T-helper 1 cell treated with Interleukin-12 subunit alpha and Interleukin-12 subunit beta and Interleukin-4 antibody, amounts not matched to agents 30 ng/mL and 1 ng/mL, for 36 hours (primary cell): ENCODE results near the gene PPARD. TPM values are rescaled to one million over a fixed set of nuclear protein-coding genes. Genes with fewer than 3 reads are reported as not detected.
"Not testable (repeated sequence)": the region's sequence is repeated elsewhere in the genome, so short reads cannot be mapped to it uniquely, and the experiment has no call there.

Experiments used
- intact Hi-C: fragments of 100-400 bp; cut with micrococcal nuclease; formaldehyde crosslinking; loops from one replicate; pipeline ENCODE4 v1.15.1; 2024
- total RNA-seq: library from RNA; stranded (reverse); gene quantifications from 2 replicates; pipeline ENCODE4 v1.2.3, GENCODE V29; 2022

PPARD gene
- total RNA-seq, 1 donor from 2014 or later: 20.9 TPM

- intact Hi-C loops: no loop called here
Observed at GRCh38 chr6:35432291-35432690, 89.9 kb downstream of the PPARD start.

- intact Hi-C loops: not testable (repeated sequence)
Observed at GRCh38 chr6:35432702-35433101, 90.3 kb downstream of the PPARD start.

GRCh38 chr6:35435074-35435837 lies 92.9 kb downstream of the PPARD start:
- intact Hi-C loops: no loop called here

GRCh38 chr6:35436071-35436857 lies 93.9 kb downstream of the PPARD start:
- intact Hi-C loops: no loop called here

GRCh38 chr6:35438378-35439065 lies 96.2 kb downstream of the PPARD start:
- intact Hi-C loops: not testable (repeated sequence)

GRCh38 chr6:35439308-35439707 lies 97.0 kb downstream of the PPARD start:
- intact Hi-C loops: no loop called here

GRCh38 chr6:35441205-35441604 lies 98.8 kb downstream of the PPARD start:
- intact Hi-C loops: no loop called here

GRCh38 chr6:35441642-35442041 lies 99.3 kb downstream of the PPARD start:
- intact Hi-C loops: no loop called here

- intact Hi-C loops: no loop called here
Observed at GRCh38 chr6:35442693-35443092, 100.3 kb downstream of the PPARD start.

- intact Hi-C loops: no loop called here
Observed at GRCh38 chr6:35443341-35444030, 101.1 kb downstream of the PPARD start.

- intact Hi-C loops: no loop called here
Observed at GRCh38 chr6:35445691-35446090, 103.3 kb downstream of the PPARD start.

GRCh38 chr6:35448191-35448590 lies 105.8 kb downstream of the PPARD start:
- intact Hi-C loops: no loop called here

GRCh38 chr6:35449287-35449881 lies 107.0 kb downstream of the PPARD start:
- intact Hi-C loops: loop anchor here (1.0 kb wide), 4 partner anchors 30 to 152 kb away; partner anchors contain the start of genes DEF6 and PPARD

- intact Hi-C loops: loop anchor here (1.0 kb wide), 3 partner anchors 17 to 192 kb away; partner anchors contain the start of genes RPL10A, TEAD3 and ZNF76
Observed at GRCh38 chr6:35451354-35452182, 109.2 kb downstream of the PPARD start.

GRCh38 chr6:35452183-35453090 lies 110.1 kb downstream of the PPARD start, which contains the start of gene FANCE:
Gene FANCE, plus strand, starts transcription at chr6:35452338. Its CDS starts 208 bp downstream, at chr6:35452546.
- intact Hi-C loops: loop anchor here (1.0 kb wide), 3 partner anchors 16 to 193 kb away; partner anchors contain the start of genes RPL10A, TEAD3 and ZNF76

GRCh38 chr6:35453236-35453635 lies 110.9 kb downstream of the PPARD start:
- intact Hi-C loops: no loop called here

- intact Hi-C loops: no loop called here
Observed at GRCh38 chr6:35454391-35455110, 112.2 kb downstream of the PPARD start.

- intact Hi-C loops: no loop called here
Observed at GRCh38 chr6:35457907-35458306, 115.5 kb downstream of the PPARD start.
